Naive B cell (primary cell): ENCODE measurements around the gene TFDP1. TPM values are rescaled to one million over a fixed set of nuclear protein-coding genes. Genes with fewer than 3 reads are reported as not detected.

Source experiments
- ATAC-seq, 2 donors: fragments of 150-1000 bp; cut with Tn5 transposase; 2 replicates each; pipeline ENCODE4 v1.10.0; 2021; ENCODE audit warnings: low read depth in 2 of 2, mild to moderate bottlenecking in 2 of 2, moderate library complexity in 2 of 2
- DNase-seq: peaks from one replicate; pipeline ENCODE4 v3.0.0; 2022
- H3K27ac Mint-ChIP-seq, 6 donors: one replicate each; pipeline ENCODE4 v1.8.0; 2020 to 2022; ENCODE audit warnings: mild to moderate bottlenecking in 6 of 6, mixed read lengths in 6 of 6, moderate library complexity in 5 of 6, inconsistent platforms in 2 of 6
- H3K27me3 Mint-ChIP-seq, 3 donors: one replicate each; pipeline ENCODE4 v1.8.0; 2021 to 2022; ENCODE audit warnings: mixed read lengths in 3 of 3, mild to moderate bottlenecking in 1 of 3
- H3K36me3 Mint-ChIP-seq, 2 donors: one replicate each; pipeline ENCODE4 v1.8.0; 2020 to 2022; ENCODE audit warnings: mixed read lengths in 2 of 2, inconsistent platforms in 1 of 2, mild to moderate bottlenecking in 1 of 2
- H3K4me1 Mint-ChIP-seq, 3 donors: one replicate each; pipeline ENCODE4 v1.8.0; 2020 to 2022; ENCODE audit warnings: mixed read lengths in 3 of 3, inconsistent platforms in 1 of 3, mild to moderate bottlenecking in 1 of 3, moderate library complexity in 1 of 3
- H3K4me3 Mint-ChIP-seq, 8 donors: one replicate each; pipeline ENCODE4 v1.8.0; 2020 to 2022; ENCODE audit warnings: mild to moderate bottlenecking in 8 of 8, mixed read lengths in 8 of 8, moderate library complexity in 8 of 8, inconsistent platforms in 2 of 8
- H3K9me3 Mint-ChIP-seq, 7 donors: one replicate each; pipeline ENCODE4 v1.8.0; 2020 to 2022; ENCODE audit warnings: mixed read lengths in 7 of 7, mild to moderate bottlenecking in 5 of 7, inconsistent platforms in 2 of 7, moderate library complexity in 1 of 7
- polyA plus RNA-seq, 6 donors: library from polyadenylated mRNA; unstranded; fragments of 300-500 nt; fragmentation: Illumina TruSeq; gene quantifications; one replicate each; pipeline ENCODE4 v1.2.3, GENCODE V29; 2021; ENCODE audit warnings: low read depth in 6 of 6

TFDP1 gene
- polyA plus RNA-seq, 6 donors from 2014 or later: 25.3 to 70.8 (median 42.4) TPM

DNA sequence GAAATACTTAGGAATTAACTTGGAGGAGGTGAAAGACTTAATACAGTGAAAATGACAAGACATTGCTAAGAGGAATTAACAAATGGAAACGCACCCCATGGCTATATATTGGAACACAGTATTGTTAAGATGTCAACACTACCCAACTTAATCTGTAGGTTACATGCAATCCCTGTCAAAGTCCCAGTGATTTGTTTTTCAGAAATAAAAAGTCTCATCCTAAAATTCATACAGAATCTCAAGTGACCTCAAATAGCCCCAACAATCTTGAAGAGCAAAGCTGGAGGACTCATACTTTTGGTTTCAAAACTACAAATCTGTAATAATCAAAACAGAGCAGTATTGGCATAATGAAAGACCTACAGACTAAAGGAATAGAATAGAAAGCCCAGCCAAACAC lies 60.2 kb downstream of the TFDP1 start:
- ATAC-seq (no peak), DNase-seq (no peak)
- Mint-ChIP-seq H3K4me1 (peaks cover 29 to 40% (median 38%) of the 10 kb centered on the region in 3 donors), H3K4me3 (no peak overlapping the region), H3K27me3 (no peaks in the 10 kb centered on the region), H3K9me3 (no peaks in the 10 kb centered on the region), H3K27ac (no peak overlapping the region), H3K36me3 (peaks cover 0 to 7% of the 10 kb centered on the region in 2 donors)

- Mint-ChIP-seq H3K36me3 (peaks cover 0 to 7% of the 10 kb centered on the region in 2 donors), H3K4me1 (peaks cover 29 to 40% (median 38%) of the 10 kb centered on the region in 3 donors), H3K27ac (peak overlapping the region in 1 of 6 donors; percentile 68), H3K4me3 (no peak overlapping the region), H3K27me3 (no peaks in the 10 kb centered on the region), H3K9me3 (no peaks in the 10 kb centered on the region)
- ATAC-seq: no peak
- no peak for DNase-seq
These were observed 60.8 kb downstream of the TFDP1 start for GRCh38 chr13:113645329-113645728.

GRCh38 chr13:113646376-113646775 lies 61.8 kb downstream of the TFDP1 start:
- no peaks in the 10 kb centered on the region for H3K27me3 Mint-ChIP-seq
- no peak for ATAC-seq
- peaks cover 29 to 40% (median 38%) of the 10 kb centered on the region in 3 donors for H3K4me1 Mint-ChIP-seq
- H3K36me3 Mint-ChIP-seq: peaks cover 0 to 7% of the 10 kb centered on the region in 2 donors
- no peak for DNase-seq
- H3K4me3 Mint-ChIP-seq: peak overlapping the region in 1 of 8 donors; percentile 3
- H3K27ac Mint-ChIP-seq: peak overlapping the region in 3 of 6 donors; percentile 7 to 49 (median 44)
- H3K9me3 Mint-ChIP-seq: no peaks in the 10 kb centered on the region

- peaks cover 29 to 39% (median 37%) of the 10 kb centered on the region in 3 donors for H3K4me1 Mint-ChIP-seq
- ATAC-seq (no peak), DNase-seq (no peak)
- H3K36me3 Mint-ChIP-seq: peaks cover 0 to 5% of the 10 kb centered on the region in 2 donors
- H3K27me3 Mint-ChIP-seq: no peaks in the 10 kb centered on the region
- peak overlapping the region in 2 of 6 donors; percentile 34 to 44 for H3K27ac Mint-ChIP-seq
- no peaks in the 10 kb centered on the region for H3K9me3 Mint-ChIP-seq
- peak overlapping the region in 2 of 8 donors; percentile 51 to 53 for H3K4me3 Mint-ChIP-seq
These were observed 62.4 kb downstream of the TFDP1 start for GRCh38 chr13:113646921-113647340.

GRCh38 chr13:113647351-113648215 lies 63.0 kb downstream of the TFDP1 start:
- H3K36me3 Mint-ChIP-seq: no peaks in the 10 kb centered on the region
- peaks cover 26 to 33% (median 30%) of the 10 kb centered on the region in 3 donors for H3K4me1 Mint-ChIP-seq
- ATAC-seq (no peak), DNase-seq (no peak)
- no peaks in the 10 kb centered on the region for H3K27me3 Mint-ChIP-seq
- peak overlapping the region in 2 of 8 donors; percentile 51 to 53 for H3K4me3 Mint-ChIP-seq
- no peaks in the 10 kb centered on the region for H3K9me3 Mint-ChIP-seq
- peak overlapping the region in 3 of 6 donors; percentile 33 to 61 (median 34) for H3K27ac Mint-ChIP-seq

GRCh38 chr13:113648216-113648610 lies 63.7 kb downstream of the TFDP1 start:
- Mint-ChIP-seq H3K4me1 (peaks cover 20 to 26% (median 24%) of the 10 kb centered on the region in 3 donors), H3K27ac (peak overlapping the region in 2 of 6 donors; percentile 2 to 78), H3K4me3 (no peak overlapping the region), H3K9me3 (no peaks in the 10 kb centered on the region), H3K27me3 (no peaks in the 10 kb centered on the region), H3K36me3 (no peaks in the 10 kb centered on the region)
- no peak for ATAC-seq
- DNase-seq: no peak

GRCh38 chr13:113649212-113649611 lies 64.7 kb downstream of the TFDP1 start:
- ATAC-seq (no peak), DNase-seq (no peak)
- Mint-ChIP-seq H3K4me3 (no peak overlapping the region), H3K27me3 (no peaks in the 10 kb centered on the region), H3K36me3 (no peaks in the 10 kb centered on the region), H3K27ac (no peak overlapping the region), H3K4me1 (peaks cover 10 to 19% (median 19%) of the 10 kb centered on the region in 3 donors), H3K9me3 (no peaks in the 10 kb centered on the region)

GRCh38 chr13:113650275-113650674 lies 65.7 kb downstream of the TFDP1 start:
- H3K36me3 Mint-ChIP-seq: no peaks in the 10 kb centered on the region
- H3K4me3 Mint-ChIP-seq: no peak overlapping the region
- DNase-seq (no peak), ATAC-seq (no peak)
- H3K4me1 Mint-ChIP-seq: peaks cover 9 to 19% (median 14%) of the 10 kb centered on the region in 3 donors
- H3K9me3 Mint-ChIP-seq: no peaks in the 10 kb centered on the region
- no peaks in the 10 kb centered on the region for H3K27me3 Mint-ChIP-seq
- peak overlapping the region in 1 of 6 donors; percentile 48 for H3K27ac Mint-ChIP-seq

DNA sequence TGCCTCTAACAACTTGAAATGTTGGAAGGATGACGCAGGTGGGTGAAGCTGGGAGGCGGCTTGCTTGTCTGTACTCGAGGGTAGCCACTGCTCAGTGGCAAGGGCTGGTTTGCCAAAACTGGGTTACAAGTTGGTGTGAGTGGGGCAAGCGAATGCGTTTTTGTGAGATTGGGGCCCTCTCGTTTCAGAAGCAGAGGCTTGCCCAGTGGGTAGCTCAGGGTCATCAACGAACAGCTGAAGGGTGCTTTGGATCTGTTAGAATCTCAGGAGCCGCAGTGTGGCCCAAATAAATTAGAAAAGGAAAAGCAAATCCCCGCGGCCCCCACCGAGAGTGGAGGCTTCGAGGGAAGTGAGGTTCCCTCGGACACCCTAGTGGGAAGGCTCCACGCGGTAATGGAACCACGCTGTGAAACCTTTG lies 66.2 kb downstream of the TFDP1 start:
- Mint-ChIP-seq H3K4me3 (no peak overlapping the region), H3K36me3 (no peaks in the 10 kb centered on the region), H3K4me1 (peaks cover 9 to 19% (median 14%) of the 10 kb centered on the region in 3 donors), H3K27ac (no peak overlapping the region), H3K9me3 (no peaks in the 10 kb centered on the region), H3K27me3 (no peaks in the 10 kb centered on the region)
- no peak for DNase-seq
- no peak for ATAC-seq

DNA sequence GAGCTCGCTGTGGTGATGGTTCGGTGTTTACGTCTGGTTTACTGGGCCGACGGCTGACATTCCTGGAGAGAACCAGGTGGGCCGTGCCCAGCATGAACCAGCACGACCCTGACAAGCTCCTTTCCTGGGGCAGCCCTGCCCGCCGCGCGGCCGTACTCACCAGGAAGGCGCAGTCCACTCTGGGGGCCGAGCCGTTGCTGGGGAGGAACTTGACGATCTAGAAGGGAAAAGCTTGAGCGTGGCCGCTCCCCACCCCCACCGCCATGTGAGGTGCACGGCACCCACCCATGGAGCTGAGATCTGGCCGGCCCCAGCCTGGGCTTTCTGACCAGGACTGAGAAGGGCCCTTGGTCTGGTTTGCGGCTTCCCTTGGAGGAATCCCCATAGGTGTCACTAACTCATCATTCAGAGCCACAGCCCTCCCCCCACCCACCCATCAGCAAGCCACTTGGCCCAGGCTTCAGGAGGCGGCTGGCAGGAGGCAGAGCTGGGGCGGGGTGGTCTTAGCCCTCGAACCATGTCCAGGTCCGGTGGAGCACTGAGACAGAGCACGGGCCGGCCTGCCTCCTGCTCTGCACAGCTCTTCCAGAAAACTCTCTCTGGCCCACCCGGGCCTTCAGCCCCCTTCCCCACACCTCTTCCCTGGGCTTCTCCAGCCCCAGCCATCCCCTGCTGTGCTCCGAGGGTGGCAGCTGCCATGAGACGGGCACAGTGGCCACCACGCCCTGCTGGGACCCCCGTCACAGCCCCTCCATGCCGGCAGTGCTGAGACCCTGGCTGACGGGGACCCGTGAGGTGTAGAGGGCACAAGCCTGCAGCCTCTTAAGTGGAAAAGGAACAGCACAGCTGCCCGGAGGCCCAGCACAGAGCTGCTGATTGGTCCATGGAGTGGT lies 67.2 kb downstream of the TFDP1 start:
- DNase-seq: no peak
- Mint-ChIP-seq H3K4me1 (peaks cover 5 to 13% (median 9%) of the 10 kb centered on the region in 3 donors), H3K36me3 (no peaks in the 10 kb centered on the region), H3K4me3 (no peak overlapping the region), H3K27ac (no peak overlapping the region), H3K9me3 (no peaks in the 10 kb centered on the region), H3K27me3 (no peaks in the 10 kb centered on the region)
- no peak for ATAC-seq

DNA sequence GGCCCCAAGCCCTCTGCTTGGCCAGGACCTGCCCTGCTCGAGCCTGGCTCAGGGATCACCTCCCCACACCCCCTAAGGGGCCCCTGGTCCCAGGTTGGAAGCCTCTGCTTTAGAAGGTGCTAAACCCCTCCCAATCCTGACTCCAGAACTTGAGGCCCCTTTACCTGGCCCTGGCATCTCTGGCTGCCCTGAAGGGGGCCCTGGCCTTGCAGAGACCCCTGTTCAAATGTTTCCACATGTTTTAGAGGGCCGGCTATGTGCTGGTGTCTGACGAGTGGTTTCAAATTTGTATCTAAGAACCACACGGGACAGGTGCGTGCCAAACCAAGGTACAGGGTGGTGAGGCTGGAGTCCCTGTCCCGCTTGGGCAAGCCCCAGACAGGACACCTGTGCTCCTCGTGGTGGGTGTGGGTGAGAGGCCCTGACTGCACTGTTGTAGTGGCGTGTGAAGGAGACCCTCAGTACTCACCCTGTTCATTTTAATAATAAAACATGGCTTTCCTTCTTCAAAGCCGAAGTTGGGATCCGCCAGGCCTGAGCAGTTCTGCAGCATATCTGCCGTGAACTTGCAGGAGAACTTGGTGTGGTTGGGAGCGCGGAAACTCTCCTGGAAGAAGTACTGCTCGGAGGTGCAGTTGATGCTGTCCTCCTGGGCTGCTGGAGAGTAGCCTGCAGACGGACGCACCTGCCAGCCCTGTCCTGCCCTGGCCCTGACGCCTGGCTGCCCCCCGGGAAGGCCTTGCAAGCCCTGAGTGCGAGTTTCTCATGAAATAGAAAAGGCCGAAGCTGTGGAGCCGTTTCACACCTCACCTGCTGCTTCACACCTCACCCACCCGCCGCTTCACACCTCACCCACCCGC lies 68.1 kb downstream of the TFDP1 start:
- H3K4me1 Mint-ChIP-seq: peaks cover 0 to 8% (median 4%) of the 10 kb centered on the region in 3 donors
- no peak for DNase-seq
- H3K4me3 Mint-ChIP-seq: no peak overlapping the region
- no peaks in the 10 kb centered on the region for H3K9me3 Mint-ChIP-seq
- ATAC-seq: no peak
- H3K36me3 Mint-ChIP-seq: no peaks in the 10 kb centered on the region
- H3K27me3 Mint-ChIP-seq: no peaks in the 10 kb centered on the region
- no peak overlapping the region for H3K27ac Mint-ChIP-seq

DNA sequence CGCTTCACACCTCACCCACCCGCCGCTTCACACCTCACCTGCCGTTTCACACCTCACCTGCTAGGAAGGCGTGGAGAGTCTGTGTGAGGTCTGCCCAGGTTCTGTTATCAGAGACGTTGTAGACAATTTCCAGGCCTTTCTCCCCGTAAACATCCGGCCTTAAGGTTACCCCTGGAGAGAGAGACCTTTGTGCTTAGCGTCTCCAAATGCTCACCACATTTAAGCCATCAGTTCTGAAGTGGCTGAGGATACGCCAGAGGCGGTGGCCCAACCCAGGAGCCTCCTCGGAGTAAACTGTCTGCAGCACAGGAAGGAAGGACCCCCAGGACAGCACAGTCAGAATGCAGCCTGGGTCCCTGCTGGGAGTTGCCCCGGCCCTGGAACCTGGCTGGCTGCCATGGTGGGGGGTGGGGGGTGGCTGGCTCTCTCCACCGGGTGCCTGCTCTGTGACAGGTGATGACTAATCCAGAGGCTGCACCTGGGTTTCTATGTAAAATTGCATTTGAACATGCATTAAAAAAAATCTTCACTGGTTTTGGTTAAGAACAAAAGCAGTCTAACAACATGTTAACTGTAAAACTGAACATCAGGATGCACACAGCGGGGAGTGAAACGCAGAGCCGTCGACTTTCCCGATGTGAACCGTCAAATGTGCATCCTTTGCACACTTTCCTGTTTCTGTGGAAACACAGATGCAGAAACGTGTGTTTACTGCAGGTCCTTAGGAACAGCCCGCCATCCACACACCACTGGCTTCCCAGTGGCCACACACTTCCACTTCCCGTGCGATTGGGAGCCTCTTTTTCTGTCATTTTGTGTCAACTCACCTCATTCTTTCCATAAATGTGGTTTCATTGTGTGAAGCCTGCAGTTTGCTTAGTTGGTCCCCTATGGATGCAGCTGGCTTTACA lies 69.0 kb downstream of the TFDP1 start:
- Mint-ChIP-seq H3K4me3 (no peak overlapping the region), H3K27me3 (no peaks in the 10 kb centered on the region), H3K27ac (no peak overlapping the region), H3K36me3 (no peaks in the 10 kb centered on the region), H3K9me3 (no peaks in the 10 kb centered on the region), H3K4me1 (peaks cover 0 to 4% (median 0%) of the 10 kb centered on the region in 3 donors)
- ATAC-seq (no peak), DNase-seq (no peak)
